Astrocyte (in vitro differentiated cells and primary cell): ENCODE data around the gene NKD1. TPM values are rescaled to one million over a fixed set of nuclear protein-coding genes. Genes with fewer than 3 reads are reported as not detected.

Experiments
- DNase-seq: peaks from one replicate; pipeline ENCODE4 v3.0.0-alpha.2; 2010; ENCODE audit warnings: low read depth
- FAIRE-seq: peaks from 2 replicates; lab custom pipeline; 2011; peaks lifted over from hg19 to GRCh38; lab: Jason Lieb, UNC
- H2AFZ ChIP-seq: 2 replicates; pipeline ENCODE4 v1.6.0; 2012; ENCODE audit warnings: low read depth, low read length, inconsistent platforms
- H3K27ac ChIP-seq: 2 replicates; pipeline ENCODE4 v1.5.1; 2011; ENCODE audit warnings: low read depth, low read length, inconsistent platforms
- H3K27me3 ChIP-seq: 2 replicates; pipeline ENCODE4 v1.6.0; 2011; ENCODE audit warnings: low read length, inconsistent platforms; ENCODE audit not compliant: insufficient read depth
- H3K36me3 ChIP-seq: 2 replicates; pipeline ENCODE4 v1.5.1; 2011; ENCODE audit warnings: low read length, inconsistent platforms; ENCODE audit not compliant: insufficient read depth
- H3K4me1 ChIP-seq: 2 replicates; pipeline ENCODE4 v1.5.1; 2011; ENCODE audit warnings: low read length, inconsistent platforms; ENCODE audit not compliant: insufficient read depth
- H3K4me2 ChIP-seq: 2 replicates; pipeline ENCODE4 v1.6.0; 2012; ENCODE audit warnings: low read length, inconsistent platforms
- H3K4me3 ChIP-seq: 2 replicates; pipeline ENCODE4 v1.5.1; 2011; ENCODE audit warnings: low read depth, mild to moderate bottlenecking, low read length, inconsistent platforms; ENCODE audit not compliant: insufficient read depth
- H3K79me2 ChIP-seq: 2 replicates; pipeline ENCODE4 v1.6.0; 2012; ENCODE audit warnings: mild to moderate bottlenecking, low read length, inconsistent platforms; ENCODE audit not compliant: insufficient read depth
- H3K9ac ChIP-seq: 2 replicates; pipeline ENCODE4 v1.6.0; 2012; ENCODE audit warnings: mild to moderate bottlenecking, low read length, inconsistent platforms
- H3K9me3 ChIP-seq: 2 replicates; pipeline ENCODE4 v1.5.1; 2012; ENCODE audit warnings: low read depth, mild to moderate bottlenecking, low read length, inconsistent platforms; ENCODE audit not compliant: insufficient read depth
- H4K20me1 ChIP-seq: 2 replicates; pipeline ENCODE4 v1.6.0; 2012; ENCODE audit warnings: low read length, inconsistent platforms; ENCODE audit not compliant: insufficient read depth
- H3K27ac Mint-ChIP-seq: one replicate; pipeline ENCODE4 v1.8.0; 2021; ENCODE audit warnings: mild to moderate bottlenecking, mixed read lengths; ENCODE audit not compliant: unreplicated experiment
- H3K27me3 Mint-ChIP-seq: one replicate; pipeline ENCODE4 v1.8.0; 2021; ENCODE audit warnings: low read depth, mixed read lengths; ENCODE audit not compliant: unreplicated experiment
- H3K36me3 Mint-ChIP-seq: one replicate; pipeline ENCODE4 v1.8.0; 2021; ENCODE audit warnings: low read depth, mixed read lengths; ENCODE audit not compliant: unreplicated experiment
- H3K4me1 Mint-ChIP-seq: one replicate; pipeline ENCODE4 v1.8.0; 2021; ENCODE audit warnings: low read depth, mixed read lengths; ENCODE audit not compliant: unreplicated experiment
- H3K4me3 Mint-ChIP-seq: one replicate; pipeline ENCODE4 v1.8.0; 2021; ENCODE audit warnings: mild to moderate bottlenecking, moderate library complexity, mixed read lengths; ENCODE audit not compliant: unreplicated experiment
- H3K9me3 Mint-ChIP-seq: one replicate; pipeline ENCODE4 v1.8.0; 2021; ENCODE audit warnings: mild to moderate bottlenecking, mixed read lengths; ENCODE audit not compliant: unreplicated experiment
- CTCF ChIP-seq: IDR thresholded peaks from 2 replicates; pipeline ENCODE4 v1.5.1; 2011; ENCODE audit warnings: low read depth, mild to moderate bottlenecking, inconsistent platforms, low read length, moderate library complexity; ENCODE audit not compliant: insufficient read depth
- EZH2 ChIP-seq: IDR thresholded peaks from 2 replicates; pipeline ENCODE4 v1.6.1; 2012; ENCODE audit warnings: mild to moderate bottlenecking, low read length, inconsistent platforms; ENCODE audit not compliant: insufficient read depth
- total RNA-seq: library from RNA; stranded (reverse); gene quantifications from 2 replicates; pipeline ENCODE4 v1.2.1, GENCODE V29; 2021

NKD1 gene
- total RNA-seq, 1 donor from 2014 or later, result 9.1 TPM

- Histone ChIP-seq H4K20me1 (no peaks in the 10 kb centered on the region), H2AFZ (no peak overlapping the region), H3K4me2 (no peak overlapping the region), H3K27me3 (no peaks in the 10 kb centered on the region), H3K79me2 (no peaks in the 10 kb centered on the region), H3K27ac (no peak overlapping the region), H3K36me3 (no peaks in the 10 kb centered on the region), H3K9ac (no peak overlapping the region), H3K4me3 (no peak overlapping the region), H3K4me1 (peaks cover 5% of the 10 kb centered on the region), H3K9me3 (no peaks in the 10 kb centered on the region)
- peaks cover 8% of the 10 kb centered on the region for H3K36me3 Mint-ChIP-seq
- no peak overlapping the region for H3K4me3 Mint-ChIP-seq
- peaks cover 23% of the 10 kb centered on the region for H3K27me3 Mint-ChIP-seq
- TF ChIP-seq EZH2 (no peak), CTCF (no peak)
- peaks cover 4% of the 10 kb centered on the region for H3K9me3 Mint-ChIP-seq
- no peak overlapping the region for H3K27ac Mint-ChIP-seq
- DNase-seq (no peak), FAIRE-seq (no peak)
- H3K4me1 Mint-ChIP-seq, result peaks cover 10% of the 10 kb centered on the region
Observed at GRCh38 chr16:50584033-50584722, 36.0 kb downstream of the NKD1 start.

GRCh38 chr16:50585331-50585776 is 37.2 kb downstream of the NKD1 start:
- no peak overlapping the region for H3K4me3 ChIP-seq
- no peaks in the 10 kb centered on the region for H3K27me3 ChIP-seq
- no peaks in the 10 kb centered on the region for H3K36me3 ChIP-seq
- no peak for DNase-seq
- H3K27me3 Mint-ChIP-seq, result peaks cover 25% of the 10 kb centered on the region
- FAIRE-seq, result no peak
- no peak overlapping the region for H3K27ac ChIP-seq
- H3K9me3 Mint-ChIP-seq, result peaks cover 4% of the 10 kb centered on the region
- H3K9ac ChIP-seq, result no peak overlapping the region
- TF ChIP-seq CTCF (no peak), EZH2 (no peak)
- no peaks in the 10 kb centered on the region for H4K20me1 ChIP-seq
- no peak overlapping the region for H2AFZ ChIP-seq
- no peak overlapping the region for H3K4me3 Mint-ChIP-seq
- no peaks in the 10 kb centered on the region for H3K9me3 ChIP-seq
- peaks cover 2% of the 10 kb centered on the region for H3K4me1 ChIP-seq
- H3K79me2 ChIP-seq, result no peaks in the 10 kb centered on the region
- H3K27ac Mint-ChIP-seq, result no peak overlapping the region
- H3K36me3 Mint-ChIP-seq, result peaks cover 8% of the 10 kb centered on the region
- H3K4me1 Mint-ChIP-seq, result peaks cover 10% of the 10 kb centered on the region
- no peak overlapping the region for H3K4me2 ChIP-seq

- Histone ChIP-seq H2AFZ (no peak overlapping the region), H3K79me2 (no peaks in the 10 kb centered on the region), H3K4me3 (no peak overlapping the region), H3K9ac (no peak overlapping the region), H4K20me1 (no peaks in the 10 kb centered on the region), H3K27ac (no peak overlapping the region), H3K36me3 (no peaks in the 10 kb centered on the region), H3K27me3 (no peaks in the 10 kb centered on the region), H3K9me3 (no peaks in the 10 kb centered on the region), H3K4me1 (peaks cover 2% of the 10 kb centered on the region), H3K4me2 (no peak overlapping the region)
- H3K27ac Mint-ChIP-seq, result no peak overlapping the region
- TF ChIP-seq CTCF (no peak), EZH2 (no peak)
- H3K4me3 Mint-ChIP-seq, result no peak overlapping the region
- H3K4me1 Mint-ChIP-seq, result peaks cover 9% of the 10 kb centered on the region
- no peak for FAIRE-seq
- peaks cover 22% of the 10 kb centered on the region for H3K27me3 Mint-ChIP-seq
- peaks cover 6% of the 10 kb centered on the region for H3K36me3 Mint-ChIP-seq
- no peak for DNase-seq
- H3K9me3 Mint-ChIP-seq, result peaks cover 4% of the 10 kb centered on the region
Observed at GRCh38 chr16:50587543-50587942, 39.3 kb downstream of the NKD1 start.
